ENCODE results near the gene GADD45GIP1.
A peak's percentile ranks its signal among the peaks of the same experiment; 100 is the strongest.

GADD45GIP1 gene

DNA sequence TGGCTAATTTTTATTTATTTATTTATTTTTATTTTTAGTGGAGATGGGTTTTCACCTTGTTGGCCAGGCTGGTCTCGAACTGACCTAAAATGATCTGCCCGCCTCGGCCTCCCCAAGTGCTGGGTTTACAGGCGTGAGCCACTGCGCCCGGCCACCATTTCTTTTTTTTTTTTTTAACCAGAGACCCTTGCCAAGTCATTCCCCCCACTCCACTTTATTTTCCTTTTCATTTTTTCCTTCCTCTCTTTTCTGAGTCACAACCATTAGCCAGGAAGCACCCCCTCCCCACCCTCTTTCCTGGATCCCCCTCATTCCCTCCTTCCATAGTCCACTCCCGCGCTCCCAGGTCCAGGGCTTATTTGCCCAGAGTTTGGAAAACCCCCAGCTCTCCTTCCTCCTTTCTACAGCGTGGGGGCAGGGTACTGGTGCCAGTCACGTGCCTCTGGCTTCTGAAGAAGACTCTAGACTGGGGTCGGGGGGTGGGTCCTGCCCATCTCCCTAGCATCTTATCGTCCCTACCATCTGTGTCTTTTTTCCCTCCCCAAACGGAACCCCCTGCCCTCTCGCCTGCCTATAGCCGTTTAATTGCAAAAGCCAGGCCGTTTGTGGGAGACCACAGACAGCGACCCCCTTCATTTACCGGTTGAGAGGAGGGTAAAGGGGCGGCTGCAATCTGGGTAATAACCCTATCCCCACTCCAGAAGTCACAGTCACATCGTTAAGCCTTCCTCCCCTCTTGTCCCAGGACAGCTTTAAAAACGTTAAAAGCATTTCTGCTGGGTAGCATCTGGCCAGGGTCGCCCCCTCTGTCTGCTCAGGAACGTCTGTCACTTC, 19.7 kb downstream of the GADD45GIP1 start:
- peaks cover 33% of the 10 kb centered on the region for H3K36me3 ChIP-seq (ENCODE audit: insufficient read depth, low read length)
- H3K9me3 ChIP-seq (ENCODE audit: insufficient read depth, low read depth, low read length) = no peaks in the 10 kb centered on the region
- H3K27me3 ChIP-seq (ENCODE audit: insufficient read depth, low read length) = no peaks in the 10 kb centered on the region
- peak overlapping the region; percentile 92 for H3K4me3 ChIP-seq (ENCODE audit: low read length)
- 21% methylated on average over 23 of the region's 23 CpGs for WGBS
- peaks cover 17% of the 10 kb centered on the region; the same call in 1 of the 2 replicates for H3K4me1 ChIP-seq (ENCODE audit: insufficient read depth, low read length)
- H3K9ac ChIP-seq (ENCODE audit: low read depth, low read length) = peak overlapping the region; percentile 57
- peak overlapping the region; percentile 84 for H3K27ac ChIP-seq (ENCODE audit: low read depth, low read length)

DNA sequence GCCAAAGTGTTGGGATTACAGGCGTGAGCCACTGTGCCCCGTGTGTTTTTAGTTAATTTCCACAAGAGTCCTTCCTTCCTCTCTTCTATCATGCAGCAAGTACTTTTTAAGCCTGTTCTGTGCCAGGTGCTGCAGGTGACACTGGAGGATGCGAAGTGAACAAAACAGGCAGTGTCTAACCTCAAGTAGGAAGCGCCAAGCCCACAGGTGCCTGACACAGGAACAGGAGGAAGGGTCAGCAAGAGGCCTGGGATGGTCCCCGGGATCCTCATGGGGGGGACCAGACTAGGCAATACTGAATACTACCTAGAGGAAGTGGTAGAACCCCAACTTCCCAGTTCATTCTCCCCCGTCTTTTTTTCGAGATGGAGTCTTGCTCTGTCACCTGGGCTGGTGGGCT, 20.4 kb downstream of the GADD45GIP1 start:
- peaks cover 17% of the 10 kb centered on the region; the same call in 1 of the 2 replicates for H3K4me1 ChIP-seq (ENCODE audit: insufficient read depth, low read length)
- WGBS = 86% methylated on average over 7 of the region's 7 CpGs
- H3K9ac ChIP-seq (ENCODE audit: low read depth, low read length) = no peak overlapping the region
- peaks cover 28% of the 10 kb centered on the region for H3K36me3 ChIP-seq (ENCODE audit: insufficient read depth, low read length)
- H3K9me3 ChIP-seq (ENCODE audit: insufficient read depth, low read depth, low read length) = no peaks in the 10 kb centered on the region
- no peaks in the 10 kb centered on the region for H3K27me3 ChIP-seq (ENCODE audit: insufficient read depth, low read length)
- H3K27ac ChIP-seq (ENCODE audit: low read depth, low read length) = no peak overlapping the region
- H3K4me3 ChIP-seq (ENCODE audit: low read length) = no peak overlapping the region

DNA sequence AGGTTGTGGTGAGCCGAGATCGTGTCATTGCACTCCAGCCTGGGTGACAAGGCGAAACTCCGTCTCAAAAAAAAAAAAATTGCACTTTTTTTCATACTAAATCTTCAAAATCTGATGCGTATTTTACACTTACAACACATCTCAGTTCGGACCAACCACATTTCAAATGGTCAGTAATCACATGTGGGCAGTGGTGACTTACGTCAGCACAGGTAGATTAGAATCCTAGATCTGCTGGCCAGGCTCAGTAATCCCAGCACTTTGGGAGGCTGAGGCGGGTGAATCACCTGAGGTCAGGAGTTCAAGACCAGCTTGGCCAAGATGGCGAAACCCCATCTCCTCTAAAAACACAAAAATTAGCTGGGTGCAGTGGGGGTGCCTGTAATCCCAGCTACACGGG, 22.0 kb downstream of the GADD45GIP1 start:
- peaks cover 16% of the 10 kb centered on the region; the same call in 1 of the 2 replicates for H3K4me1 ChIP-seq (ENCODE audit: insufficient read depth, low read length)
- WGBS = 94% methylated on average over 10 of the region's 10 CpGs

DNA sequence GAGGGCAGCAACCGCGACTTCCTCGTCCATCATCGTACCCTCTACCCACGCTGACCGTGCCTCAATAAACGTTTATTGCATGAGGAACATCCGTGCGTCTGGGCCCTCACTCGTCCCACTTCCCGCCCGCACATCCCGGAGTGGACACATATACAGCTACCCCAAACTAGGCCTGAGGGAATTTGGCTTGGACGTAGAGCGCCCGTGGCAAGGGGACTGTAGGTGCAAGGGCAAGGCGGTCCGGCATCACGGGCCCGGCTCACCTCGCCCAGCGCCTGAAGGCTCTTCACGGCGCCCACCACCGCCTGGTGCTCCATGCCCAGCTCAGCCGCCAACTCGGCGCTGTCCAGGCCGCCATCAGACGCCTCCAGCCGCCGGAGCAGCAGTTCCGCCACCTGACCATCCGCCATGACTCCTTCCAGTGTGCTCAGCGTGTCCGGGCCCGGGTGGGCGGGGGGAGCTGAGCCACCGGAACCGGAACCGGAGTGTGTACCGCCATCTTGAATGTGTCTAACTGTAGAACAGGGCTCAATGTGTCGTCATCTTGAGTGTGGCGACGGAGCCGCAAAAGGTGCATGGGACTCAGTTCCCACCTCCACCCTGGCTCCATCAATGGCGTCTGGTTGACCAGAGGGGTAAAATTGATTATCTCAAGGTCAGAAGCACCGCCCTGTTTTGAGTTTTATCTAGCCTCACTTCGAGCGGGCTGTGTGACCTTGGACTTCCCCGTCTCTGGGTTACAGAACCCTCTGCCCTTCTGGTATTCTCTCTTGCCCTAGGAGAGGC, 23.5 kb downstream of the GADD45GIP1 start, which contains the start of gene FARSA:
FARSA (minus strand) TSS at position 425 of the 786 bp plus-strand sequence; CDS start at position 410, 15 bp downstream.
- Histone ChIP-seq H3K9me3 (ENCODE audit: insufficient read depth, low read depth, low read length) (no peaks in the 10 kb centered on the region), H3K27ac (ENCODE audit: low read depth, low read length) (no peak within 1 kb of the TSS), H3K4me1 (ENCODE audit: insufficient read depth, low read length) (peaks cover 10% of the 10 kb centered on the region; the same call in 1 of the 2 replicates), H3K27me3 (ENCODE audit: insufficient read depth, low read length) (no peaks in the 10 kb centered on the region), H3K4me3 (ENCODE audit: low read length) (peak within 1 kb of the TSS; percentile 97), H3K9ac (ENCODE audit: low read depth, low read length) (peak within 1 kb of the TSS; percentile 87), H3K36me3 (ENCODE audit: insufficient read depth, low read length) (peaks cover 30% of the 10 kb centered on the region)
- WGBS = 5% methylated on average over 51 of the region's 51 CpGs

More for the DNA sequence above, 22.0 kb downstream of the GADD45GIP1 start:
- Histone ChIP-seq H3K4me3 (ENCODE audit: low read length) (no peak overlapping the region), H3K27me3 (ENCODE audit: insufficient read depth, low read length) (no peaks in the 10 kb centered on the region), H3K9me3 (ENCODE audit: insufficient read depth, low read depth, low read length) (no peaks in the 10 kb centered on the region), H3K36me3 (ENCODE audit: insufficient read depth, low read length) (peaks cover 25% of the 10 kb centered on the region), H3K27ac (ENCODE audit: low read depth, low read length) (no peak overlapping the region), H3K9ac (ENCODE audit: low read depth, low read length) (no peak overlapping the region)

DNA sequence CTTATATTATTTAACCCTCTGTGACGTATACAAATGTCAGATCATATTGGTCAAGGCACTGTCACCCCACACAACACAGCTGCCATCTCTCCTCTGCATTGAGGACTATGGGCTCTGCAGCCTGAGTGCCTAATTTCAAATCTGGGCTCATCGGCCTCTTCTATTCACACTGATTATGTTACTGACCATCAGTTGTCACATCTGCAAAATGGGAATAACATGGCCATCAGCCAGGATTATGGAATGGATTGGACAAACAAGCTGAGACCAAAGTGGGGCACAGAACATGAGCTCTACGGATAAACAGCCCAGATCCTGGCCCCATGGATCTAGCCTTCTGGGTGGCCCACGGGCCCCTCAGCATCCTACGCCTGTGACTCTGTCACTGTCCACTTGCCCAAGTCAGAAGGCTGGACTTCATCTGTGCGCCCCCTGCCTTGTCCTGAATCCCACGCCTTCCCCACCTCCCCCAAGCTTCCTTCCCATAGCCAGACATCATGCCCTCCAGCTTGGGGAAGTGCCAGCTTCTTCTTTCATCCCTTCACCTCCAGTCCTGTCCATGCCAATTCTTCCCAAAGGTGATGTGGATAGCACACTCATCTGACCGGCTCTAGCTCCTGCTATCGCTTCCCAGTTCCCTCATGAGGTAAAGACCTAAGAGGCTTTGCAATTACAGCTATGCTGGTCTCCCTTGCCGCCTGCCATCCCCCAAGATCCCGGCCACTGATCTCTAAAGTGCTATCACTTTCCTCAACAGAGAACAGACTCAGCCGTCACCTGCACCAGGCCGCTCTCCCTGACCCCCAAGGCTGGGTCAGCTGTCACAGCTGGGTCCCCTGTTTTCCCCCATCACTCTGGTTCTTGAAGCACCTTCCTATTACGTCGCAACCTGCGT, 24.4 kb downstream of the GADD45GIP1 start:
- Histone ChIP-seq H3K36me3 (ENCODE audit: insufficient read depth, low read length) (peaks cover 39% of the 10 kb centered on the region), H3K9ac (ENCODE audit: low read depth, low read length) (peak overlapping the region; percentile 87), H3K9me3 (ENCODE audit: insufficient read depth, low read depth, low read length) (no peaks in the 10 kb centered on the region), H3K4me3 (ENCODE audit: low read length) (peak overlapping the region; percentile 97), H3K4me1 (ENCODE audit: insufficient read depth, low read length) (peaks cover 10% of the 10 kb centered on the region; the same call in 1 of the 2 replicates), H3K27ac (ENCODE audit: low read depth, low read length) (no peak overlapping the region), H3K27me3 (ENCODE audit: insufficient read depth, low read length) (no peaks in the 10 kb centered on the region)
- WGBS = 35% methylated on average over 16 of the region's 16 CpGs

DNA sequence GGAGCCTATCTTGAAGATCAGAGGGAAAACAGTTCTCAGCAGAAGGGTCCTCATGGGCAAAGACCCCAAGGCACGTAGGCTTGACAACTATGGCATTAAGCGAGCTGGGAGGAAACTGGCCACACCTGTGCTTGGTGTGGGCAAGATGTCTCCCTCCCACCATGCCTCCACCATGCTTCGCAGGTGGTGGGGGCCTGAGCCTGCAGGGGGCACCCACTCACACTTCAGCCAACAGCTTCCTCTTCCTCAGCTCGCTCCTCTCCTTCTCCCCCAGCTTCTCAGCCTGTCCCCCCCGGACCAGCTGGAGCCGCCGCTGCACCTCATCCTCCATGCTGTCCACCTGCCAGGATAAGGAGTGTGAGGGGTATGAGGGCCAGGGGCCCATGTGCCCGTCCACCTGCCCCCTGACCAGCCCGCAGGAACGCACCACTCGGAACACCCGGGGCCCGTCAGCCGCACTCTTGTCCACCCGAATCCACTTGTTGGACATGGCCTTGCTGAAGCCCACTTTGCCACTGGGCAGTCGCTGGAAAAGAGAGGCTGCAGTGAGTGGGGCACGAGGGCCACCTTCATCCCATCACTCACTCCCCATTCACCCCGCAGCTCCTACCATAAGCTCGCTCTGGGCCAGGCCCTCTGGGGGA, 26.9 kb downstream of the GADD45GIP1 start:
- Histone ChIP-seq H3K36me3 (ENCODE audit: insufficient read depth, low read length) (peaks cover 57% of the 10 kb centered on the region), H3K4me3 (ENCODE audit: low read length) (no peak overlapping the region), H3K4me1 (ENCODE audit: insufficient read depth, low read length) (no peaks in the 10 kb centered on the region; the same call in 1 of the 2 replicates), H3K9me3 (ENCODE audit: insufficient read depth, low read depth, low read length) (no peaks in the 10 kb centered on the region), H3K27me3 (ENCODE audit: insufficient read depth, low read length) (no peaks in the 10 kb centered on the region), H3K9ac (ENCODE audit: low read depth, low read length) (no peak overlapping the region), H3K27ac (ENCODE audit: low read depth, low read length) (no peak overlapping the region)
- WGBS = 97% methylated on average over 19 of the region's 19 CpGs

DNA sequence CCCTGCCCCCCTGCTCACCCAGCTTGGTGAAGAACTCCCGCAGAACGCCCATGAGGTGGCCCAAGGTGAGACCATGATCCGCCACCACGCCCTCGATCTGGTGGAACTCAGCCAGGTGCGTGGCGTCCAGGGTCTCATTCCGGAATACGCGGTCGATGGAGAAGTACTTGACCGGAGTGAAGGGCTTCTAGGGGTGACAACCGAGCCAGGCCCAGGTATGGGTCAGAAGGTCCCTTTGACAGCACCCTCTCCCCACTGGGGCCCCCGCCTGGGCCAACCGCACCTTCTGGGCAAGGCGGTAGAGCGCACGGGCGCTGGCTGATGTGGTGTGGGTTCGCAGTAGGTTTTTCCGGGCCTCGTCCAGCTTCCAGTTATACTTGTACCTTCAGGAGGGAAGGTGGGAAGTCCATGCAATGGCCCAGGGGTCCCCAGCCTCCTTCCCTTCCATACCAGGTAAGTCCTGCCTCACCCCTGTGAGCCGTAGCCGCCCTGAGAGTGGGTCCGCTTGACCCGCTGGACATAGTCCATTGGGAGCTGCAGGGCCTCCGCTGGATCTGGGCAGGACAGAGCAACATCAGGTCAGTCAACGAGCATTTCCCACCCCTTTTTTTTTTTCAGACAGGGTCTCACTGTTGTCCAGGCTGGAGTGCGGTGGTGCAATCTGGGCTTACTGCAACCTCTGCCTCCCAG, 32.3 kb downstream of the GADD45GIP1 start:
- 97% methylated on average over 29 of the region's 29 CpGs for WGBS
- Histone ChIP-seq H3K27ac (ENCODE audit: low read depth, low read length) (no peak overlapping the region), H3K4me3 (ENCODE audit: low read length) (no peak overlapping the region), H3K4me1 (ENCODE audit: insufficient read depth, low read length) (no peaks in the 10 kb centered on the region), H3K9me3 (ENCODE audit: insufficient read depth, low read depth, low read length) (no peaks in the 10 kb centered on the region), H3K9ac (ENCODE audit: low read depth, low read length) (no peak overlapping the region), H3K36me3 (ENCODE audit: insufficient read depth, low read length) (peaks cover 72% of the 10 kb centered on the region), H3K27me3 (ENCODE audit: insufficient read depth, low read length) (no peaks in the 10 kb centered on the region)

DNA sequence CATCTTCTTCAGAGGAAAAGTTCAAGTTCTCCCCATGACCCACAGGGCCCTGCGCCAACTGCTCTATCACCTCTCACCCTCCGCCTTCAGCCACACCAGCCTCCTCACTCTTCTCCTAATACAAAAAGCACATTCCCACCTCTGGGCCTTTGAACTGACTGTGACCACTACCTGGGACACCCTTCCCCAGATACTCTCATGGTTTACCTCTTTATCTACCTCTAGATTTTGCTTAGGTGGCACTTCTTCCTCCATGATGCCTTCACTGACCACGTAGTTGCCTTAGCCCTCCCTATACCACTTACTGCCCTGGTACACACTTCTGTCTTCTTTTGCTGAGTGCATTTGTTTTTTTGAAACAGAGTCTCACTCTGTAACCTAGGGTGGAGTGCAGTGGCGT, 34.1 kb downstream of the GADD45GIP1 start:
- no peaks in the 10 kb centered on the region for H3K4me1 ChIP-seq (ENCODE audit: insufficient read depth, low read length)
- 95% methylated on average over 4 of the region's 4 CpGs for WGBS

DNA sequence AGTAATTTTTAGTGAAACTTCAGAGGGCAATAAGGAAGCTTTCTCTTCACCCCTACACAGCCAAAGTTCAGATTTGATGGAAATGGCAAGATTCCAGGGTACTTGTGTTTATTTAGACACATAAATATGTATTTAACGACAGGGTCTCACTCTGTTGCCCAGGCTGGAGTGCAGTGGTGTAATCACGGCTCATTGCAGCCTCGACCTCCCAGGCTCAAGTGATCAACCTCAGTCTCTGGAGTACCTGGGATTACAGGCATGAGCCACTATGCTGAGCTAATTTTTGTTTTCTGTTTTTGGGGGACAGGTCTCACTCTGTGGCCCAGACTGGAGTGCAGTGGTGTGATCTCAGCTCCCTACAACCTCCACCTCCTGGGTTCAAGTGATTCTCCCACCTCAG, 36.0 kb downstream of the GADD45GIP1 start:
- H3K4me3 ChIP-seq (ENCODE audit: low read length) = no peak overlapping the region

More for the DNA sequence above, 34.1 kb downstream of the GADD45GIP1 start:
- H3K4me3 ChIP-seq (ENCODE audit: low read length) = no peak overlapping the region
- H3K27me3 ChIP-seq (ENCODE audit: insufficient read depth, low read length) = peaks cover 11% of the 10 kb centered on the region
- H3K36me3 ChIP-seq (ENCODE audit: insufficient read depth, low read length) = peaks cover 54% of the 10 kb centered on the region
- H3K9me3 ChIP-seq (ENCODE audit: insufficient read depth, low read depth, low read length) = no peaks in the 10 kb centered on the region
- H3K27ac ChIP-seq (ENCODE audit: low read depth, low read length) = no peak overlapping the region
- H3K9ac ChIP-seq (ENCODE audit: low read depth, low read length) = no peak overlapping the region

DNA sequence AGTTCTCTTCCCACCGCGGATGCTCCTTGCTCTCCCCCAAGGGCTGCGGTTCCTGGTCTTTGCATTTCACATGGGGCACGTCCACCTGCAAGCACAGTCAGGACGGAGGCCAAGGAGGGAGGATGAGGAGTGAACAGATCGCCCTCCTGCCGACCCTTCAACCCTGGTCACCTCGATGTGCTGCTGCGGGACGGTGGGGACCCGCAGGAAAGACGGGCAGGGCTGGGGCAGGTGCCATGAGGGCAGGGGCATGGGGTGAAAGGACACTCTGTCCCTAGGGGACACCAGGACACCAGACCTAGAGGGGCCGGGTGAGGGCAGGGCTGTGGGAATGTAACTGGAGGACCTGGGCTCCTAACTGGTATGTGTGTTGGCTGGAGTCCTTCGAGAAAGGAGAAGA, 38.8 kb downstream of the GADD45GIP1 start:
- H3K27me3 ChIP-seq (ENCODE audit: insufficient read depth, low read length) = peaks cover 13% of the 10 kb centered on the region
- WGBS = 95% methylated on average over 14 of the region's 14 CpGs
- H3K4me3 ChIP-seq (ENCODE audit: low read length) = no peak overlapping the region
- H3K9me3 ChIP-seq (ENCODE audit: insufficient read depth, low read depth, low read length) = no peaks in the 10 kb centered on the region
- peaks cover 8% of the 10 kb centered on the region for H3K4me1 ChIP-seq (ENCODE audit: insufficient read depth, low read length)
- no peak overlapping the region for H3K9ac ChIP-seq (ENCODE audit: low read depth, low read length)
- no peak overlapping the region for H3K27ac ChIP-seq (ENCODE audit: low read depth, low read length)
- peaks cover 13% of the 10 kb centered on the region for H3K36me3 ChIP-seq (ENCODE audit: insufficient read depth, low read length)

More for the DNA sequence above, 36.0 kb downstream of the GADD45GIP1 start:
- Histone ChIP-seq H3K27ac (ENCODE audit: low read depth, low read length) (no peak overlapping the region), H3K9ac (ENCODE audit: low read depth, low read length) (no peak overlapping the region), H3K4me1 (ENCODE audit: insufficient read depth, low read length) (no peaks in the 10 kb centered on the region), H3K36me3 (ENCODE audit: insufficient read depth, low read length) (peaks cover 39% of the 10 kb centered on the region), H3K27me3 (ENCODE audit: insufficient read depth, low read length) (peaks cover 13% of the 10 kb centered on the region), H3K9me3 (ENCODE audit: insufficient read depth, low read depth, low read length) (no peaks in the 10 kb centered on the region)
- WGBS = 92% methylated on average over 3 of the region's 3 CpGs
